Astrocyte (in vitro differentiated cells and primary cell): ENCODE measurements around the gene SLC38A9.

Experiments
- EZH2 ChIP-seq: IDR thresholded peaks from 2 replicates; pipeline ENCODE4 v1.6.1; 2012; ENCODE audit warnings: mild to moderate bottlenecking, low read length, inconsistent platforms; ENCODE audit not compliant: insufficient read depth
- TF ChIP-seq, protein P1 (sequence below): IDR thresholded peaks from 2 replicates; pipeline ENCODE4 v1.5.1; 2011; ENCODE audit warnings: low read depth, mild to moderate bottlenecking, inconsistent platforms, low read length, moderate library complexity; ENCODE audit not compliant: insufficient read depth

DNA sequence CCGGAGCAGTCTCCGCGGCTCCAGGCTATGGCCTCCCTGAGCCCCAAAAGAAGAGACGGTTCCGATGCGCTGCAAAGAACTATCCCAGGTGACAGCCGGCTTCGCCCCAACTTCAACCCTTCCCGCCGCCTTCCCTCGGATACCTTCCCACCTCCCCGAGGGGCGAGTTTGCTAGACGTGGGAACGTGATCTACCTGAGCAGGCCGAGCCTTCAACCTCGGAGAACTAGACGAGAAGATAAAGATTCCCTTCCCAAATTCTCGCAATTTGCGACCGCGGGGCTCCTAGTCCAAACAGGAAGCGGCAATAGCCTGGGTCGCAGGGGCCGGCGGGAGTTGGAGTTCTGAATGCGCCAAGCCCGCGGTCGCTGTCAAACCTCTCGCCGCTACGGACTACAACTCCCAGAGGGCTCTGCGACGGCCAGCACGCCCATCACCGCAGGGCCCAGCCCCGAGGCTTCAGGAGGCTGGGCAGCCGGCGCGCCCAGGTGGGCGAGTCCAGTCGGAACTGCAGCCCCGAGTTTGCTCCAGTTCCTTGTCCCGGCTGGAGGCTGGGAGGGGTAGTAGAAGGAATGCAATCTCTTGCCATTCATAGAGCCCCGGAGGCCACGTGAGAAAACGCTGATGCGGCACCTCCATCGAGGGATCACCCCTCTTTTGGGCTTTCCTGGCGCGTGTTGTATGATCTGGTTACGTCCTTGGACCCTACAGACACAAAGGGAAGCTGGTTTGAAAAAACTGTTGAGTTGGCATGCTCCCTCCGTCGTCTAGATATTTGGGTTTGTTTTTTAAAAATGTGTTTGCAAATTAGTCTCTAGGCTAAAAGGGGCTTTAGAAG, at the start of gene SLC38A9:
- TF ChIP-seq, protein P1, sequence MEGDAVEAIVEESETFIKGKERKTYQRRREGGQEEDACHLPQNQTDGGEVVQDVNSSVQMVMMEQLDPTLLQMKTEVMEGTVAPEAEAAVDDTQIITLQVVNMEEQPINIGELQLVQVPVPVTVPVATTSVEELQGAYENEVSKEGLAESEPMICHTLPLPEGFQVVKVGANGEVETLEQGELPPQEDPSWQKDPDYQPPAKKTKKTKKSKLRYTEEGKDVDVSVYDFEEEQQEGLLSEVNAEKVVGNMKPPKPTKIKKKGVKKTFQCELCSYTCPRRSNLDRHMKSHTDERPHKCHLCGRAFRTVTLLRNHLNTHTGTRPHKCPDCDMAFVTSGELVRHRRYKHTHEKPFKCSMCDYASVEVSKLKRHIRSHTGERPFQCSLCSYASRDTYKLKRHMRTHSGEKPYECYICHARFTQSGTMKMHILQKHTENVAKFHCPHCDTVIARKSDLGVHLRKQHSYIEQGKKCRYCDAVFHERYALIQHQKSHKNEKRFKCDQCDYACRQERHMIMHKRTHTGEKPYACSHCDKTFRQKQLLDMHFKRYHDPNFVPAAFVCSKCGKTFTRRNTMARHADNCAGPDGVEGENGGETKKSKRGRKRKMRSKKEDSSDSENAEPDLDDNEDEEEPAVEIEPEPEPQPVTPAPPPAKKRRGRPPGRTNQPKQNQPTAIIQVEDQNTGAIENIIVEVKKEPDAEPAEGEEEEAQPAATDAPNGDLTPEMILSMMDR, result no peak
- no peak for TF ChIP-seq EZH2
